GM06990 (cell line): ENCODE data around the gene SLC43A1.

Experiments
- DNase-seq: peaks from one replicate; pipeline ENCODE4 v3.0.0-alpha.2; 2011; ENCODE audit not compliant: insufficient read length; ENCODE audit errors: extremely low read depth
- H3K27me3 ChIP-seq: replicated peaks from 2 replicates; pipeline ENCODE4 v1.6.0; 2011; ENCODE audit warnings: low read length; ENCODE audit not compliant: control insufficient read depth, insufficient read depth
- H3K36me3 ChIP-seq: 2 replicates; pipeline ENCODE4 v1.5.1; 2011; ENCODE audit warnings: low read length; ENCODE audit not compliant: control insufficient read depth, insufficient read depth
- H3K4me3 ChIP-seq: replicated peaks from 2 replicates; pipeline ENCODE4 v1.5.1; 2011; ENCODE audit warnings: low read depth, mild to moderate bottlenecking, control low read depth, low read length
- CTCF ChIP-seq: IDR thresholded peaks from 2 replicates; pipeline ENCODE4 v1.5.1; 2011; ENCODE audit warnings: low read length, control low read depth, mild to moderate bottlenecking, inconsistent platforms; ENCODE audit not compliant: insufficient read depth, poor library complexity, severe bottlenecking

Gene SLC43A1

GRCh38 chr11:57515332-57516060 is at the start of gene SLC43A1:
SLC43A1 (minus strand) TSS chr11:57515702; CDS start chr11:57514111, 1,591 bp downstream.
- peak; percentile 71 for DNase-seq
- H3K27me3 ChIP-seq, result no peaks in the 10 kb centered on the region
- peak within 1 kb of the TSS; percentile 87 for H3K4me3 ChIP-seq
- no peaks in the 10 kb centered on the region for H3K36me3 ChIP-seq
- peak; percentile 4 for TF ChIP-seq CTCF

- no peak for TF ChIP-seq CTCF
- peaks cover 7% of the 10 kb centered on the region for H3K36me3 ChIP-seq
- no peak for DNase-seq
- no peak overlapping the region for H3K4me3 ChIP-seq
- H3K27me3 ChIP-seq, result no peaks in the 10 kb centered on the region
Observed at GRCh38 chr11:57562596-57562995, 47.1 kb upstream of the SLC43A1 start.

- Histone ChIP-seq H3K4me3 (no peak overlapping the region), H3K36me3 (peaks cover 10% of the 10 kb centered on the region), H3K27me3 (no peaks in the 10 kb centered on the region)
- no peak for TF ChIP-seq CTCF
- no peak for DNase-seq
Observed at GRCh38 chr11:57560146-57560545, 44.6 kb upstream of the SLC43A1 start.

- Histone ChIP-seq H3K4me3 (no peak overlapping the region), H3K27me3 (no peaks in the 10 kb centered on the region), H3K36me3 (peaks cover 22% of the 10 kb centered on the region)
- TF ChIP-seq CTCF, result no peak
- no peak for DNase-seq
Observed at GRCh38 chr11:57556041-57556440, 40.5 kb upstream of the SLC43A1 start.

- no peak for DNase-seq
- no peak overlapping the region for H3K4me3 ChIP-seq
- H3K27me3 ChIP-seq, result no peaks in the 10 kb centered on the region
- peaks cover 24% of the 10 kb centered on the region for H3K36me3 ChIP-seq
- no peak for TF ChIP-seq CTCF
Observed at GRCh38 chr11:57555393-57555792, 39.9 kb upstream of the SLC43A1 start.

GRCh38 chr11:57552479-57552878 is 37.0 kb upstream of the SLC43A1 start:
- Histone ChIP-seq H3K4me3 (no peak overlapping the region), H3K27me3 (no peaks in the 10 kb centered on the region), H3K36me3 (peaks cover 24% of the 10 kb centered on the region)
- TF ChIP-seq CTCF, result no peak
- no peak for DNase-seq
